ENCODE measurements around the gene C17orf58.

C17orf58 gene

DNA sequence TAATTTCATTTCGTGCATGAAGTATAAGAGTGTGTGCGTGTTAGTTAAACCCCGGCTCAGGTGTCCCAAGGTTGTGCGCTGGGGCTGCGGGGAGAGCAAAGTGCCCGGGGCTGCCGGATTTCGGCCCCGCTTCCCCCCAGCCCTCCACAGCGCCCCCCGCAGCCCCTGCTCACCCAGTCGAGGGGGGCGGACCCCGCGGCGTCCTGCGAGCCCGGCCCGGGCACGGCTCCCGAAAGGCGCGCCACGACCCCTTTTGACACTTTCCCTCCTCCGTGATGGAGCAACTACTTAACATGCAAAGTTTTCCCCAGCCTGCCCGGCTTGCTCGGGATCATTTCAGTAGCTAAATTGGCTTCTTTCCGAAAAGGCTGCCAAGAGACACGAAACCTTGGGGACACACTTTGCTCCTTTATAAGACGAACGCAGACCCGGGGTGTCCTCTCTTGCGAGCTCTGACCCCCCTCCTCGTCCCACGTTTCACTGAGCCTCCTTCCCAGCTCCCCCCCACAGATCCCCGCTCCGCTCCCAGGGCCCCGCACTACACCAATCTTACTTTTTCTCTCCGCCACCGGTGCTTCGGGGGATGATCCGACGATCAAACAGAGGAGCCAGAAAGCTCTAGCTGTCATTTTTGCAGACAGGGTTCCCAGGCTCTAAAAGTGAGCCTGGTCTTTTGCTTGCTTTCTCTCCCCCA is 552 bp downstream of the C17orf58 start:
- H3K27ac ChIP-seq: no peak overlapping the region
- peaks cover 30 to 32% of the 10 kb centered on the region in 2 experiments for H3K4me1 ChIP-seq (ENCODE audit: control insufficient read depth in 1 of 2, insufficient read depth in 1 of 2, low read depth in 1 of 2, low read length in 1 of 2)
- H3K4me3 ChIP-seq (ENCODE audit: low read depth in 1 of 2, low read length in 1 of 2): peak overlapping the region; percentile 22 to 57
- H3K36me3 ChIP-seq: no peaks in the 10 kb centered on the region
- no peaks in the 10 kb centered on the region for H3K9me3 ChIP-seq
- peaks cover 57% of the 10 kb centered on the region for H3K27me3 ChIP-seq
- TF ChIP-seq CTCF (IDR thresholded peaks at IDR 0.05): no peak

DNA sequence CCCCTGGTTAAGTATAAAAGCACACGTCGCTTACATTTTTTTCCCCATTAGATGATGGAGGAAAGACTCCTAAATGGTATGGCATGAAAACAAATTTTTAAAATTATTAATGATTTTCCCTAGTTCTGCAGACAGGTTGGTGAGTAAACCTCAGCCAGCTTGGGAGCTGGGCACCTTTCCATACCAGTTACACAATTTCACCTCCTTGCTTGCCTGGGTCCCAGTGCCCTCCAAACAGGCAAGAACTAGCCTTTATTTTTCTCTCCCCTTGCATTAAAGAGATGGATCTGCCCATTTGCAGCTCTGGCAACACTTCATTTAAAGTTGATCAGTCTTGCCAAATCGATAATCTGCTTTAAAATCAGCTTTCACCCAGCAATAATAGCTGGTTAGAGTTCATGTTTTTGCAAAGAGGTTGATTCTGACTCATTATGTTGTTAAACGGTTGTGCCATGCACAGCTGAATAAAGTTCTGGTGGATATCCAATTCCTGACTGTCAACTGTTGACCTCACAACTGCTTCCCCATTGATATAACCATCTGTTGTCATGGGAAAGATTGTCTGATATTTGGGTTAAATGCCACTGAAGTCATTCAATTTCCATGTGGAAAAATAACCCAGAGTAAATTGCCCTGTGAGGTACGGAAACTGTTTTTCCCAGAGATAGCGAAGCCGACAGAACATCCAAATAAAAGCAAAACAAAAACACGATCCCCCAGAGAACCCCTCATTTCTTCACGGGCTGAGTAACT is 1.3 kb downstream of the C17orf58 start:
- Histone ChIP-seq H3K27me3 (peaks cover 57% of the 10 kb centered on the region), H3K27ac (no peak overlapping the region), H3K9me3 (no peaks in the 10 kb centered on the region), H3K4me1 (ENCODE audit: control insufficient read depth in 1 of 2, insufficient read depth in 1 of 2, low read depth in 1 of 2, low read length in 1 of 2) (peaks cover 30 to 32% of the 10 kb centered on the region in 2 experiments), H3K4me3 (ENCODE audit: low read depth in 1 of 2, low read length in 1 of 2) (peak overlapping the region; percentile 22 to 57), H3K36me3 (no peaks in the 10 kb centered on the region)
- no peak for TF ChIP-seq CTCF (IDR thresholded peaks at IDR 0.05)

GRCh38 chr17:67993998-67994361 is 2.3 kb downstream of the C17orf58 start:
- peaks cover 50% of the 10 kb centered on the region for H3K27me3 ChIP-seq
- H3K27ac ChIP-seq: peak overlapping the region; percentile 73
- H3K4me3 ChIP-seq (ENCODE audit: low read depth in 1 of 2, low read length in 1 of 2): peak overlapping the region; percentile 63 to 71
- TF ChIP-seq CTCF (IDR thresholded peaks at IDR 0.05): no peak
- H3K36me3 ChIP-seq: no peaks in the 10 kb centered on the region
- H3K9me3 ChIP-seq: no peaks in the 10 kb centered on the region
- H3K4me1 ChIP-seq (ENCODE audit: control insufficient read depth in 1 of 2, insufficient read depth in 1 of 2, low read depth in 1 of 2, low read length in 1 of 2): peaks cover 30 to 32% of the 10 kb centered on the region in 2 experiments

DNA sequence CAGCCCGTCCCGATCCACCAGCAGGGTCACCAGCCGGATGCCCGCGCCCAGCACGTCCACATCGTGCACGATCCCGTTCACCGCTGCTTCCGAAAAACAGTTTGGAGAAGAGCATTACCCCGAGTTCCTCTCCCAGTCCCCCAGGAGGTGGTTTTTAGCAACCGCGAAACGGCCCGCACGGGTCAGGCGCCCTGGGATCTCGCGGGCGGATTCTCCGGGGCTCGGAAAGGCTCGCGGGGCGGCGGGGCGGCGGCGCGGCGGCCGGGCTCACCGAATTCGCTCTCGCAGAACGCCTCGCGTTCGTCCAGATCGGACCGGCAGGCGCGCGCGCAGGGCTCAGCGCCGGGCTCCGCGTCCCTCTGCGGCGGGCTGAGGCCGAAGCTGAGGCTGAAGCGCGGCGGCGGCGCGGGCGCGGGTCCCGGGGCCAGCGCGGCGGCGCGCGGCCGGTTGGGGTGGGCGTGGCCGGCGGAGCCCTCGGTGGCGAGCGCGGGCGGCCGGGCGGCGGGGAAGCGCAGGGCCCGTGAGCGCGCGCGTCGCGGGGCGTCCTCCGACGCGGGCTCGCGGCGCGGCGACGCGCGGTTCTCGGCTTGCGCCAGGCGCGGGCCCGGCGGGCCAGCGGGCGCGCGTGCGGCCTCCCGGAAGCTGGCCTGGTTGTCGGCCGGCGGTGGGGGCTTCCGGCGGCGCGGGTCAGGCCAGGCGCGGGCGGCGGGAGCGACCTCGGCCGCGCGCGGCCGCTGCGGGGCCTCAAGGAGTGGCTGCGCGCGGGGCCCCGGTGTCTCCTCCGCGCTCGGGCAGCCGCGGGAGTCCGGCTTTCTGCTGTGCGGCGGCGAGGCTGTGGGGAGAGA is 2.9 kb downstream of the C17orf58 start:
- Histone ChIP-seq H3K4me1 (ENCODE audit: control insufficient read depth in 1 of 2, insufficient read depth in 1 of 2, low read depth in 1 of 2, low read length in 1 of 2) (peaks cover 30 to 32% of the 10 kb centered on the region in 2 experiments), H3K27me3 (peaks cover 44% of the 10 kb centered on the region), H3K36me3 (no peaks in the 10 kb centered on the region), H3K9me3 (no peaks in the 10 kb centered on the region), H3K4me3 (ENCODE audit: low read depth in 1 of 2, low read length in 1 of 2) (peak overlapping the region; percentile 63 to 71), H3K27ac (peak overlapping the region; percentile 85)
- no peak for TF ChIP-seq CTCF (IDR thresholded peaks at IDR 0.05)

DNA sequence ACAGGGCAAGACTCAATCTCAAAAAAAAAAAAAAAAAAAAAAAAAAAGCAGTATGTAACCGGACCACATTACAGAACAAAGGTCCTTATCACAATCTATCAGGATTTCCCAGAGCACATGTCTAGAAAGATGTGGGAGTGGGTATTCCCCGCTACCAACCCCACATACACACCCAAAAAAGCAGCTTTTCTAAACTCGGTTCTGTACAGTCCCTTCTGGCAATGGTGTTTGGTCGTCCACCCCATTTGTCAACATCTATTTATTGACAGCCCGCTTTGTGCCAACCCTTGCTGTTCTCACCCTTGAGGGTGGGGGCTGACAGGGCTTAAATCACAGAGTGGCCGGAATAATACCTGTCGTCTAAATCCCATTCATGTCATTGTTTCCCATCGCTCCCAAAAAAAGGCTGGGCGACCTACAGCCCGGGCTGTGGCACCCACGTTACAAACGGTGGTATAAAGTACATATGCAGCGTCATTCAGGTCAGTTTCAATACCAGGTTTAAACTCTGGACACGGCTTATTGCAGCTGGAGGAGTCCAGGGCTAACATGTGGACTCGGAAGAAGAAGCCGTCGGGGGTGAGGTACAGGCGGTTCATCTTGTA is 3.6 kb downstream of the C17orf58 start:
- Histone ChIP-seq H3K36me3 (no peaks in the 10 kb centered on the region), H3K27me3 (peaks cover 38% of the 10 kb centered on the region), H3K4me1 (ENCODE audit: control insufficient read depth in 1 of 2, insufficient read depth in 1 of 2, low read depth in 1 of 2, low read length in 1 of 2) (peaks cover 30 to 32% of the 10 kb centered on the region in 2 experiments), H3K27ac (peak overlapping the region; percentile 85), H3K9me3 (no peaks in the 10 kb centered on the region), H3K4me3 (ENCODE audit: low read depth in 1 of 2, low read length in 1 of 2) (peak overlapping the region; percentile 63 to 68)
- TF ChIP-seq CTCF (IDR thresholded peaks at IDR 0.05): no peak

Data from neutrophil (primary cell).